HepG2 (cell line): Measurements from ENCODE around the gene SEMA4C. TPM values are rescaled to one million over a fixed set of nuclear protein-coding genes. Genes with fewer than 3 reads are reported as not detected.

Source experiments
- ARID5B ChIP-seq: IDR thresholded peaks from 2 replicates; pipeline ENCODE4 v1.4.0; 2020; ENCODE audit warnings: mild to moderate bottlenecking, missing genetic modification reagents
- CCAR2 ChIP-seq: fragments of 200-400 bp; formaldehyde crosslinking; optimal IDR thresholded peaks from 2 replicates; pipeline ENCODE3; 2018; ENCODE audit warnings: low read depth, mild to moderate bottlenecking, low read length, moderate library complexity
- DZIP1 ChIP-seq: sonication (generic); formaldehyde crosslinking; IDR thresholded peaks from 2 replicates; pipeline ENCODE4 v1.5.0; 2020; ENCODE audit warnings: mild to moderate bottlenecking, missing genetic modification reagents
- EED ChIP-seq: sonication (generic); formaldehyde crosslinking; IDR thresholded peaks from 2 replicates; pipeline ENCODE4 v1.5.0; 2020; ENCODE audit warnings: mild to moderate bottlenecking, missing genetic modification reagents
- EP300 ChIP-seq, 3 experiments: sonication (generic) in 1 of 3; formaldehyde crosslinking in 1 of 3; IDR thresholded peaks; 2 replicates each; pipeline versions ENCODE4 v1.5.1 to v1.6.1; 2011 to 2020; ENCODE audit warnings: low read depth in 2 of 3, low read length in 2 of 3, borderline replicate concordance in 1 of 3, improper control_type of control experiment in 1 of 3, mild to moderate bottlenecking in 1 of 3, missing genetic modification reagents in 1 of 3, moderate library complexity in 1 of 3
- GMEB2 ChIP-seq: IDR thresholded peaks from 2 replicates; pipeline ENCODE4 v1.6.1; 2016; ENCODE audit warnings: missing biosample characterization, missing genetic modification reagents, low read depth
- MATR3 ChIP-seq: sonication (generic); formaldehyde crosslinking; IDR thresholded peaks from 2 replicates; pipeline ENCODE4 v1.4.0; 2020; ENCODE audit warnings: missing genetic modification reagents
- RBFOX2 ChIP-seq: fragments of 200-400 bp; formaldehyde crosslinking; IDR thresholded peaks from 2 replicates; pipeline ENCODE4 v1.6.1; 2017; ENCODE audit warnings: low read depth, mild to moderate bottlenecking, low read length
- TOE1 ChIP-seq: sonication (generic); formaldehyde crosslinking; IDR thresholded peaks from 2 replicates; pipeline ENCODE4 v1.4.0; 2020; ENCODE audit warnings: mild to moderate bottlenecking, missing genetic modification reagents
- ZNF225 ChIP-seq: sonication (generic); formaldehyde crosslinking; IDR thresholded peaks from 2 replicates; pipeline ENCODE4 v1.4.0; 2020; ENCODE audit warnings: mild to moderate bottlenecking, missing genetic modification reagents
- ZNF609 ChIP-seq: sonication (generic); formaldehyde crosslinking; IDR thresholded peaks from 2 replicates; pipeline ENCODE4 v1.4.0; 2020; ENCODE audit warnings: mild to moderate bottlenecking, missing genetic modification reagents, borderline replicate concordance
- ZNF710 ChIP-seq: sonication (generic); formaldehyde crosslinking; IDR thresholded peaks from 2 replicates; pipeline ENCODE4 v1.5.0; 2020; ENCODE audit warnings: mild to moderate bottlenecking, missing genetic modification reagents, borderline replicate concordance
- polyA plus RNA-seq, 8 experiments: library from polyadenylated mRNA; depleted of rRNA in 3 of 8; stranded (reverse) in 7 of 8; unstranded in 1 of 8; fragments of >200 nt; fragmentation: Illumina TruSeq in 4 of 8; extraction: Trizol in 4 of 8; gene quantifications; 2 replicates each; pipeline versions ENCODE4 v1.2.1 to v1.2.3, GENCODE V29; 2011 to 2016; ENCODE audit warnings: low read depth in 4 of 8, missing spikeins in 1 of 8, mixed read lengths in 1 of 8; ENCODE audit not compliant: insufficient read depth in 1 of 8
- total RNA-seq, 5 experiments: library from RNA; depleted of rRNA; stranded (reverse); fragments of >200 nt; fragmentation: Illumina TruSeq; extraction: Trizol; gene quantifications; 2 replicates each; pipeline ENCODE4 v1.2.3, GENCODE V29; 2016; ENCODE audit warnings: low read depth in 1 of 5

SEMA4C gene
- total and polyA plus RNA-seq, 2 of the 13 experiments (the other 11 are each of a cell fraction or from before 2014, with no cell fraction given) = 25.9 to 46.6 TPM

- TF ChIP-seq ARID5B (CRISPR knock-in tag) (peak; percentile 44; the same call in 1 of the 2 replicates), GMEB2 (no peak), ZNF225 (CRISPR knock-in tag) (no peak), MATR3 (CRISPR knock-in tag) (no peak), TOE1 (CRISPR knock-in tag) (no peak), ZNF710 (no peak), ZNF609 (CRISPR knock-in tag) (peak; percentile 56; the same call in 1 of the 2 replicates), DZIP1 (CRISPR knock-in tag) (no peak), CCAR2 (no peak), EP300 (IDR thresholded peaks at IDR 0.05; ENCODE audit: low read depth in 2 of 2, low read length in 2 of 2) (no peak), EP300 (CRISPR knock-in tag; IDR thresholded peaks at IDR 0.05; ENCODE audit: borderline replicate concordance) (no peak; the same call in 1 of the 2 replicates), EED (CRISPR knock-in tag) (peak; percentile 48; the same call in 1 of the 2 replicates), RBFOX2 (peak; percentile 98)
These were observed 53.6 kb downstream of the SEMA4C start, which contains the start of gene CNNM3 (continued) for GRCh38 chr2:96816127-96816835.
